ENCODE measurements around the gene ENO3. TPM values are rescaled to one million over a fixed set of nuclear protein-coding genes. Genes with fewer than 3 reads are reported as not detected.

ENO3 gene
- polyA plus RNA-seq, 1 of the 3 experiments (the other 2 are of a cell fraction), result 29.2 TPM

- peaks cover 11 to 16% of the 10 kb centered on the region in 2 experiments for H3K36me3 ChIP-seq (replicated peaks in 1 of 2; ENCODE audit: control insufficient read depth in 1 of 2, insufficient read depth in 2 of 2, low read length in 1 of 2)
- H3K4me1 ChIP-seq (ENCODE audit: control insufficient read depth in 1 of 2, insufficient read depth in 2 of 2, low read depth in 1 of 2, low read length in 1 of 2), result peaks cover 10 to 28% of the 10 kb centered on the region in 2 experiments; a peak in 2 of 4 replicates
- peaks cover 27% of the 10 kb centered on the region for H3K79me2 ChIP-seq (ENCODE audit: insufficient read depth)
- WGBS (ENCODE audit: low lambda C conversion rate), result 100% methylated on average over 3 of the region's 3 CpGs
- no peak for DNase-seq
- H3K4me2 ChIP-seq, result no peak overlapping the region
- no peaks in the 10 kb centered on the region for H4K20me1 ChIP-seq (ENCODE audit: insufficient read depth)
- peaks cover 12% of the 10 kb centered on the region for H3F3A ChIP-seq (replicated peaks; ENCODE audit: insufficient read depth)
- ChIA-PET POLR2A (interaction anchor here (0.6 kb wide), 1 partner anchor 58 kb away, joined by 4 read pairs; no protein-coding TSS in a partner anchor), CTCF (interaction anchor here (1.7 to 2.3 kb wide), 2 partner anchors 12 to 27 kb away, joined by 5 to 11 read pairs; no protein-coding TSS in a partner anchor)
- no peak overlapping the region for H2AFZ ChIP-seq (ENCODE audit: low read depth)
- H3K27me3 ChIP-seq (ENCODE audit: insufficient read depth), result no peaks in the 10 kb centered on the region
- H3K4me3 ChIP-seq (ENCODE audit: low read depth in 2 of 2, low read length in 1 of 2), result no peak overlapping the region
- no peaks in the 10 kb centered on the region for H3K9me3 ChIP-seq
- TF ChIP-seq TEAD4 (IDR thresholded peaks at IDR 0.05; ENCODE audit: borderline replicate concordance, insufficient read depth), result no peak
- no peaks in the 10 kb centered on the region for H3K9me2 ChIP-seq
- no peak overlapping the region for H3K27ac ChIP-seq (ENCODE audit: low read depth in 2 of 2, low read length in 1 of 2)
- H3K9ac ChIP-seq, result no peak overlapping the region
Observed at GRCh38 chr17:4936436-4936835, 14.5 kb upstream of the ENO3 start.

GRCh38 chr17:4937553-4937952, 13.4 kb upstream of the ENO3 start:
- ChIA-PET POLR2A (no interaction called here), CTCF (interaction anchor here (2.3 kb wide), 1 partner anchor 28 kb away, joined by 11 read pairs; no protein-coding TSS in a partner anchor)
- 97% methylated on average over 15 of the region's 16 CpGs for WGBS (ENCODE audit: low lambda C conversion rate)

More at GRCh38 chr17:4937553-4937952, 13.4 kb upstream of the ENO3 start:
- H3K4me2 ChIP-seq, result no peak overlapping the region; the same call in 1 of the 2 replicates
- peaks cover 14 to 16% of the 10 kb centered on the region in 2 experiments for H3K36me3 ChIP-seq (replicated peaks in 1 of 2; ENCODE audit: control insufficient read depth in 1 of 2, insufficient read depth in 2 of 2, low read length in 1 of 2)
- H3K9me3 ChIP-seq, result no peaks in the 10 kb centered on the region
- no peaks in the 10 kb centered on the region for H3K9me2 ChIP-seq
- H2AFZ ChIP-seq (ENCODE audit: low read depth), result no peak overlapping the region
- no peak overlapping the region for H3K9ac ChIP-seq
- no peak for DNase-seq
- peaks cover 13 to 29% of the 10 kb centered on the region in 2 experiments; a peak in 2 of 4 replicates for H3K4me1 ChIP-seq (ENCODE audit: control insufficient read depth in 1 of 2, insufficient read depth in 2 of 2, low read depth in 1 of 2, low read length in 1 of 2)
- peaks cover 23% of the 10 kb centered on the region for H3F3A ChIP-seq (replicated peaks; ENCODE audit: insufficient read depth)
- no peaks in the 10 kb centered on the region for H3K27me3 ChIP-seq (ENCODE audit: insufficient read depth)
- H3K79me2 ChIP-seq (ENCODE audit: insufficient read depth), result peaks cover 38% of the 10 kb centered on the region
- H3K27ac ChIP-seq (ENCODE audit: low read depth in 2 of 2, low read length in 1 of 2), result no peak overlapping the region
- no peak for TF ChIP-seq FOXM1 (IDR thresholded peaks at IDR 0.05; ENCODE audit: low read depth)
- no peak for TF ChIP-seq USF1 (IDR thresholded peaks at IDR 0.05; ENCODE audit: borderline replicate concordance, low read depth)
- no peak for TF ChIP-seq ZBTB33 (IDR thresholded peaks at IDR 0.05; ENCODE audit: borderline replicate concordance, low read depth)
- no peak for TF ChIP-seq NFIC (IDR thresholded peaks at IDR 0.05; ENCODE audit: borderline replicate concordance)
- TF ChIP-seq SIN3A (IDR thresholded peaks at IDR 0.05; ENCODE audit: borderline replicate concordance, low read depth, low read length), result no peak
- no peak for TF ChIP-seq RXRA (IDR thresholded peaks at IDR 0.05; ENCODE audit: borderline replicate concordance, low read depth)
- H3K4me3 ChIP-seq (ENCODE audit: low read depth in 2 of 2, low read length in 1 of 2), result no peak overlapping the region
- no peaks in the 10 kb centered on the region for H4K20me1 ChIP-seq (ENCODE audit: insufficient read depth)
